Kidney (tissue), 14 donors: ENCODE results near the gene KMT2E. TPM values are rescaled to one million over a fixed set of nuclear protein-coding genes. Genes with fewer than 3 reads are reported as not detected.
"Not testable (repeated sequence)": the region's sequence is repeated elsewhere in the genome, so short reads cannot be mapped to it uniquely, and the experiment has no call there.

Experiments
- DNase-seq, 5 donors: peaks; one replicate each; pipeline ENCODE4 v3.0.0-alpha.2; 2013 to 2020
- FAIRE-seq: peaks from 2 replicates; lab custom pipeline; 2012; peaks lifted over from hg19 to GRCh38; lab: Jason Lieb, UNC
- H3K27ac ChIP-seq, 2 donors: one replicate each; pipeline ENCODE4 v1.7.0; 2013; ENCODE audit warnings: low read depth in 2 of 2, low read length in 2 of 2, inconsistent platforms in 1 of 2
- H3K27me3 ChIP-seq: one replicate; pipeline ENCODE4 v1.7.1; 2013; ENCODE audit warnings: low read length, inconsistent platforms; ENCODE audit not compliant: control insufficient read depth, insufficient read depth
- H3K36me3 ChIP-seq, 3 donors: one replicate each; pipeline versions ENCODE4 v1.7.0 to v1.7.1; 2013; ENCODE audit warnings: low read length in 3 of 3, control low read depth in 1 of 3, inconsistent platforms in 1 of 3; ENCODE audit not compliant: insufficient read depth in 3 of 3, control insufficient read depth in 2 of 3
- H3K4me1 ChIP-seq, 3 donors: one replicate each; pipeline versions ENCODE4 v1.7.0 to v1.7.1; 2013; ENCODE audit warnings: low read length in 3 of 3, inconsistent platforms in 1 of 3, low read depth in 1 of 3; ENCODE audit not compliant: control insufficient read depth in 2 of 3, insufficient read depth in 2 of 3
- H3K4me3 ChIP-seq, 3 donors: one replicate each; pipeline versions ENCODE4 v1.7.0 to v1.8.1; 2013; ENCODE audit warnings: low read length in 3 of 3, control low read depth in 1 of 3, inconsistent platforms in 1 of 3
- H3K9ac ChIP-seq, 3 donors: one replicate each; pipeline versions ENCODE4 v1.7.0 to v1.7.1; 2013; ENCODE audit warnings: low read length in 3 of 3, control low read depth in 1 of 3, inconsistent platforms in 1 of 3
- H3K9me3 ChIP-seq, 3 donors: one replicate each; pipeline versions ENCODE4 v1.7.0 to v1.7.1; 2013; ENCODE audit warnings: low read length in 3 of 3, control low read depth in 1 of 3, inconsistent platforms in 1 of 3; ENCODE audit not compliant: control insufficient read depth in 2 of 3, insufficient read depth in 1 of 3
- CTCF ChIP-seq: IDR thresholded peaks from 3 replicates; pipeline ENCODE4 v1.5.1; 2012; ENCODE audit warnings: mild to moderate bottlenecking, moderate library complexity, borderline replicate concordance; ENCODE audit not compliant: insufficient read depth; ENCODE audit errors: extremely low read depth
- intact Hi-C: fragments of 100-400 bp; cut with DNase I; formaldehyde crosslinking; loops from one replicate; pipeline ENCODE4 v1.11.1; 2022
- polyA plus RNA-seq: library from polyadenylated mRNA; stranded (reverse); fragments of 350-450 nt; fragmentation: Illumina TruSeq; extraction: RNeasy Lipid Tissue Mini Kit (QIAGEN cat#74804); gene quantifications from one replicate; pipeline ENCODE4 v1.2.3, GENCODE V29; 2014; ENCODE audit warnings: low read depth, low replicate concordance; ENCODE audit not compliant: insufficient read depth
- total RNA-seq: library from RNA; stranded (reverse); fragmentation: NEBNext Ultra II Directional; extraction: Animal tissue kit (Norgen Biotek cat#: 25700); gene quantifications from one replicate; pipeline ENCODE4 v1.2.1, GENCODE V29; 2021
- donor health status: control.
- donor health status: control.
- donor health status: control.
- donor health status: control.
- donor health status: control.
- donor health status: DM: yes; HTN: yes; CAD: no.
- donor health status: Normal renal cell carcinoma (clear cell type).

Gene KMT2E
- total and polyA plus RNA-seq, 2 donors from 2014 or later = 7.2 to 106 TPM

- no peaks in the 10 kb centered on the region for H3K36me3 ChIP-seq
- no peak for TF ChIP-seq CTCF
- intact Hi-C loops = no loop called here
- peaks cover 0 to 49% (median 27%) of the 10 kb centered on the region in 3 donors for H3K4me1 ChIP-seq
- DNase-seq (no peak), FAIRE-seq (no peak)
- peak overlapping the region in 1 of 3 donors; percentile 33 for H3K4me3 ChIP-seq
- H3K27ac ChIP-seq = peak overlapping the region; percentile 26 to 57
- no peak overlapping the region for H3K9ac ChIP-seq
- H3K27me3 ChIP-seq = no peaks in the 10 kb centered on the region
- H3K9me3 ChIP-seq = no peaks in the 10 kb centered on the region
These were observed 10.7 kb upstream of the KMT2E start for GRCh38 chr7:105003275-105003674.

- Histone ChIP-seq H3K4me1 (peaks cover 0 to 43% (median 28%) of the 10 kb centered on the region in 3 donors), H3K36me3 (no peaks in the 10 kb centered on the region), H3K9me3 (no peaks in the 10 kb centered on the region), H3K27me3 (no peaks in the 10 kb centered on the region), H3K4me3 (peak overlapping the region in 1 of 3 donors; percentile 14), H3K9ac (no peak overlapping the region), H3K27ac (peak overlapping the region in 1 of 2 donors; percentile 57)
- TF ChIP-seq CTCF = no peak
- no peak for DNase-seq
- intact Hi-C loops = no loop called here
- FAIRE-seq = no peak
These were observed 10.0 kb upstream of the KMT2E start for GRCh38 chr7:105003872-105004510.

- H3K27me3 ChIP-seq, DNase-seq, H3K27ac ChIP-seq, H3K9ac ChIP-seq, H3K9me3 ChIP-seq, H3K36me3 ChIP-seq, intact Hi-C loops, H3K4me3 ChIP-seq, FAIRE-seq: not testable (repeated sequence)
- peaks cover 0 to 43% (median 26%) of the 10 kb centered on the region in 3 donors for H3K4me1 ChIP-seq
These were observed 9.0 kb upstream of the KMT2E start for GRCh38 chr7:105005006-105005405.

- FAIRE-seq, intact Hi-C loops, H3K9me3 ChIP-seq, H3K27me3 ChIP-seq, H3K27ac ChIP-seq, H3K9ac ChIP-seq, H3K36me3 ChIP-seq, DNase-seq, H3K4me3 ChIP-seq: not testable (repeated sequence)
- H3K4me1 ChIP-seq = peaks cover 0 to 48% (median 31%) of the 10 kb centered on the region in 3 donors
These were observed 8.5 kb upstream of the KMT2E start for GRCh38 chr7:105005486-105005885.
